PC-3 (cell line): ENCODE results near the gene IPO4. TPM values are rescaled to one million over a fixed set of nuclear protein-coding genes. Genes with fewer than 3 reads are reported as not detected.
"Not testable (repeated sequence)": the region's sequence is repeated elsewhere in the genome, so short reads cannot be mapped to it uniquely, and the experiment has no call there.

Experiments
- ATAC-seq: fragments of 200-7000 bp; cut with Tn5 transposase; 2 replicates; pipeline ENCODE4 v1.9.1; 2020; ENCODE audit warnings: mild to moderate bottlenecking, moderate library complexity
- BruUV-seq: library from RNA; stranded (reverse); fragments of 400-500 nt; replicated peaks from 2 replicates; lab custom pipeline; 2021; lab: Mats Ljungman, UMichigan
- CTCF ChIA-PET: fragments of 300-600 bp; sonication (Branson Sonifier 250); formaldehyde crosslinking; loops from one replicate; lab custom pipeline; 2022; ENCODE audit warnings: antibody characterized with exemption; lab: Charles Lee
- POLR2A ChIA-PET: fragments of 300-600 bp; sonication (Branson Sonifier 250); formaldehyde crosslinking; loops from one replicate; lab custom pipeline; 2022; ENCODE audit warnings: antibody characterized with exemption; ENCODE audit not compliant: unreplicated experiment; lab: Charles Lee
- DNase-seq: peaks from one replicate; pipeline ENCODE4 v3.0.0-alpha.2; 2015
- H2AFZ ChIP-seq: fragments of 300-600 bp; sonication (generic); 2 replicates; pipeline ENCODE4 v1.6.0; 2016; ENCODE audit warnings: antibody characterized with exemption, low read length
- H3F3A ChIP-seq: fragments of 300-600 bp; sonication (generic); one replicate; pipeline ENCODE4 v1.6.0; 2017; ENCODE audit warnings: antibody characterized with exemption, low read length, control low read depth, mild to moderate bottlenecking; ENCODE audit not compliant: unreplicated experiment
- H3K27ac ChIP-seq: fragments of 300-600 bp; sonication (generic); 2 replicates; pipeline ENCODE4 v1.5.1; 2016; ENCODE audit warnings: mild to moderate bottlenecking, low read length
- H3K27me3 ChIP-seq: fragments of 300-600 bp; sonication (generic); 2 replicates; pipeline ENCODE4 v1.6.1; 2016; ENCODE audit warnings: low read length, mixed read lengths
- H3K36me3 ChIP-seq: fragments of 300-600 bp; sonication (generic); 2 replicates; pipeline ENCODE4 v1.6.1; 2016; ENCODE audit warnings: low read depth, mixed run types, low read length, mixed read lengths
- H3K4me1 ChIP-seq: fragments of 300-600 bp; sonication (generic); 2 replicates; pipeline ENCODE4 v1.5.1; 2016; ENCODE audit warnings: low read length; ENCODE audit not compliant: insufficient read depth
- H3K4me2 ChIP-seq: fragments of 300-600 bp; sonication (generic); 2 replicates; pipeline ENCODE4 v1.6.0; 2016; ENCODE audit warnings: low read length
- H3K4me3 ChIP-seq: fragments of 300-600 bp; sonication (generic); 2 replicates; pipeline ENCODE4 v1.5.1; 2016; ENCODE audit warnings: mild to moderate bottlenecking, low read length, mixed read lengths
- H3K79me2 ChIP-seq: fragments of 300-600 bp; sonication (generic); 2 replicates; pipeline ENCODE4 v1.6.1; 2017; ENCODE audit warnings: low read length, mixed read lengths
- H3K9ac ChIP-seq: fragments of 300-600 bp; sonication (generic); 2 replicates; pipeline ENCODE4 v1.6.0; 2016; ENCODE audit warnings: mild to moderate bottlenecking, low read length
- H3K9me2 ChIP-seq: fragments of 300-600 bp; sonication (generic); replicated peaks from 2 replicates; pipeline ENCODE4 v1.6.1; 2016; ENCODE audit warnings: mixed run types, low read length, mixed read lengths
- H3K9me3 ChIP-seq: fragments of 300-600 bp; sonication (generic); 2 replicates; pipeline ENCODE4 v1.6.1; 2016; ENCODE audit warnings: low read length, mixed read lengths
- H4K20me1 ChIP-seq: fragments of 300-600 bp; sonication (generic); 2 replicates; pipeline ENCODE4 v1.6.1; 2016; ENCODE audit warnings: low read length, mixed read lengths
- CTCF ChIP-seq: fragments of 300-600 bp; sonication (generic); conservative IDR thresholded peaks from 2 replicates; pipeline ENCODE4 v1.5.1; 2017; ENCODE audit warnings: antibody characterized with exemption, low read depth, mild to moderate bottlenecking, low read length
- EZH2 ChIP-seq: fragments of 300-600 bp; sonication (generic); IDR thresholded peaks from one replicate; pipeline ENCODE4 v1.6.1; 2017; ENCODE audit warnings: antibody characterized with exemption, mild to moderate bottlenecking, low read length; ENCODE audit not compliant: unreplicated experiment
- EZH2phosphoT487 ChIP-seq: fragments of 300-600 bp; sonication (generic); IDR thresholded peaks from 2 replicates; pipeline ENCODE4 v1.6.1; 2018; ENCODE audit warnings: mild to moderate bottlenecking, antibody characterized with exemption, low read length, borderline replicate concordance
- intact Hi-C: fragments of 100-400 bp; cut with micrococcal nuclease; formaldehyde crosslinking; loops from 2 replicates; pipeline ENCODE4 v1.9.0; 2023
- total RNA-seq: library from RNA; depleted of rRNA; stranded (reverse); fragments of >200 nt; gene quantifications from 2 replicates; pipeline ENCODE4 v1.2.3, GENCODE V29; 2014

Gene IPO4
- total RNA-seq, 1 experiment from 2014 or later = 211 TPM

GRCh38 chr14:24219521-24219920 is 30.9 kb upstream of the IPO4 start:
- Histone ChIP-seq H3K4me1 (peaks cover 5% of the 10 kb centered on the region), H3K27ac (no peak overlapping the region), H3F3A (peaks cover 5% of the 10 kb centered on the region), H2AFZ (no peak overlapping the region), H3K4me3 (no peak overlapping the region), H3K9me3 (no peaks in the 10 kb centered on the region), H3K9ac (no peak overlapping the region), H3K79me2 (peaks cover 41% of the 10 kb centered on the region), H3K4me2 (no peak overlapping the region), H3K9me2 (no peaks in the 10 kb centered on the region), H4K20me1 (no peaks in the 10 kb centered on the region), H3K36me3 (peaks cover 6% of the 10 kb centered on the region; the same call in 1 of the 2 replicates), H3K27me3 (no peaks in the 10 kb centered on the region)
- BruUV-seq = no TSS peak
- ATAC-seq (no peak), DNase-seq (no peak)
- intact Hi-C loops = loop anchor here (5.0 kb wide), 1 partner anchor 78 kb away; the partner anchor contains the start of genes DHRS1 and NOP9
- POLR2A ChIA-PET = no interaction called here
- CTCF ChIA-PET = no interaction called here
- TF ChIP-seq CTCF (no peak), EZH2phosphoT487 (no peak), EZH2 (no peak)

GRCh38 chr14:24219080-24219479 is 30.5 kb upstream of the IPO4 start:
- CTCF ChIA-PET = no interaction called here
- Histone ChIP-seq H3K27ac (no peak overlapping the region), H3F3A (peaks cover 5% of the 10 kb centered on the region), H3K4me2 (no peak overlapping the region), H3K9ac (no peak overlapping the region), H3K9me2 (no peaks in the 10 kb centered on the region), H3K79me2 (peaks cover 37% of the 10 kb centered on the region), H4K20me1 (no peaks in the 10 kb centered on the region), H3K4me1 (peaks cover 4% of the 10 kb centered on the region; the same call in 1 of the 2 replicates), H3K9me3 (no peaks in the 10 kb centered on the region), H3K36me3 (peaks cover 6% of the 10 kb centered on the region; the same call in 1 of the 2 replicates), H3K4me3 (no peak overlapping the region), H3K27me3 (no peaks in the 10 kb centered on the region), H2AFZ (no peak overlapping the region)
- TF ChIP-seq CTCF = no peak
- TF ChIP-seq EZH2phosphoT487 = no peak
- no TSS peak for BruUV-seq
- ATAC-seq (no peak), DNase-seq (no peak)
- POLR2A ChIA-PET = no interaction called here
- intact Hi-C loops = loop anchor here (5.0 kb wide), 1 partner anchor 78 kb away; the partner anchor contains the start of genes DHRS1 and NOP9

GRCh38 chr14:24216876-24217275 is 28.3 kb upstream of the IPO4 start:
- POLR2A ChIA-PET, H2AFZ ChIP-seq, H3K9ac ChIP-seq, ATAC-seq, H3K9me3 ChIP-seq, H3K27me3 ChIP-seq, H3K4me3 ChIP-seq, CTCF ChIA-PET, H4K20me1 ChIP-seq, H3K4me2 ChIP-seq, H3K9me2 ChIP-seq, DNase-seq, BruUV-seq, H3K27ac ChIP-seq, H3K36me3 ChIP-seq, H3F3A ChIP-seq: not testable (repeated sequence)
- intact Hi-C loops = loop anchor here (2.0 to 5.0 kb wide), 2 partner anchors 16 to 80 kb away; partner anchors contain the start of genes DHRS1, GMPR2, NEDD8 and NOP9
- peaks cover 30% of the 10 kb centered on the region for H3K79me2 ChIP-seq
- H3K4me1 ChIP-seq = peaks cover 11% of the 10 kb centered on the region
